Measurements from ENCODE around the gene TRAF6. TPM values are rescaled to one million over a fixed set of nuclear protein-coding genes. Genes with fewer than 3 reads are reported as not detected.

The TRAF6 gene
- total RNA-seq, 3 donors from 2014 or later (not counting 1 experiment from before 2014, with no cell fraction given) = 37.9 to 43.3 (median 40.2) TPM

DNA sequence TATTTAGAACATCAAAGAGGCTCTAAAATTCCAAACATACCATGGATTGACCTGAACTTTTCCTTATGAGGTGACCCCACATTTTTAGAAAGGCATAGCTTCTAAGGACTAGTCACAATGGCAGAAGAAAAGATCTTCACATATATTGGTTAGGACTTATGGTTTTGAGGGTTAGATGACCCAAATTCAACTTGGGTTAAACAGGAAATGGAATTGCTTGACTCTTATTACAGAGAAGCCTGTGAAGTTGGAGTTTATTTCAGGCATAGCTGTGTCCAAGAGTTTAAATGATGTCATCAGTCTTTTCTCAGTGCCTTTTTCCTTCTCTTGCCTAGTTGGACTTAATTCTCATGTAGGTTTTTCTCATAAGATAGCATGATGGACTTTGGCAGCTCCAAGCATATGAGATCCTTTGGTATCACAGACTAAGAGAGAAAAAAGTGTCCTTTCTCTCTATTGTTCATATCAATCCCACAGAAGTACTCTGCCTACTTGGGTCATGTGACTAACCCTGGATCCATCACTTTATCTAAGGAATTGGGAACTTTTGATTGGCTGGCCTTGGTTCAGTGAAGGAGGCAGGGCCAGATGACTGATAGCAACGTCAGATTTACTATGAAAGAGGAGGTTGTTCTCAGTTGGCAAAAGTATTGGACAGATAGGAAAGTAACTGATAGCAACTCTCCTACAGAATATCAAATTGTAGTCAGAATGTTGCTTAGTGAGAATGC, 40.5 kb upstream of the TRAF6 start:
- ATAC-seq (peak in 2 of 3 donors; percentile 38 to 57), DNase-seq (no peak)
- H3K36me3 Mint-ChIP-seq = no peaks in the 10 kb centered on the region
- WGBS (ENCODE audit: insufficient coverage) = 54% methylated on average over 1 of the region's 1 CpG
- H3K27ac Mint-ChIP-seq = peak overlapping the region; percentile 61 to 87
- Histone ChIP-seq H3K4me3 (ENCODE audit: low read length) (no peak overlapping the region), H3K27me3 (ENCODE audit: control insufficient read depth, insufficient read depth, low read length) (no peaks in the 10 kb centered on the region), H3K4me1 (ENCODE audit: control insufficient read depth, insufficient read depth, low read length) (peaks cover 4% of the 10 kb centered on the region), H3K9me3 (ENCODE audit: control insufficient read depth, insufficient read depth, low read length) (no peaks in the 10 kb centered on the region), H3K27ac (ENCODE audit: low read length) (peak overlapping the region; percentile 61), H3K36me3 (ENCODE audit: control insufficient read depth, insufficient read depth, low read length) (no peaks in the 10 kb centered on the region)
- peaks cover 0 to 3% of the 10 kb centered on the region in 2 donors for H3K27me3 Mint-ChIP-seq (ENCODE audit: low read depth in 2 of 2)
- peaks cover 27 to 28% of the 10 kb centered on the region in 2 donors for H3K4me1 Mint-ChIP-seq
- TF ChIP-seq, protein P1, sequence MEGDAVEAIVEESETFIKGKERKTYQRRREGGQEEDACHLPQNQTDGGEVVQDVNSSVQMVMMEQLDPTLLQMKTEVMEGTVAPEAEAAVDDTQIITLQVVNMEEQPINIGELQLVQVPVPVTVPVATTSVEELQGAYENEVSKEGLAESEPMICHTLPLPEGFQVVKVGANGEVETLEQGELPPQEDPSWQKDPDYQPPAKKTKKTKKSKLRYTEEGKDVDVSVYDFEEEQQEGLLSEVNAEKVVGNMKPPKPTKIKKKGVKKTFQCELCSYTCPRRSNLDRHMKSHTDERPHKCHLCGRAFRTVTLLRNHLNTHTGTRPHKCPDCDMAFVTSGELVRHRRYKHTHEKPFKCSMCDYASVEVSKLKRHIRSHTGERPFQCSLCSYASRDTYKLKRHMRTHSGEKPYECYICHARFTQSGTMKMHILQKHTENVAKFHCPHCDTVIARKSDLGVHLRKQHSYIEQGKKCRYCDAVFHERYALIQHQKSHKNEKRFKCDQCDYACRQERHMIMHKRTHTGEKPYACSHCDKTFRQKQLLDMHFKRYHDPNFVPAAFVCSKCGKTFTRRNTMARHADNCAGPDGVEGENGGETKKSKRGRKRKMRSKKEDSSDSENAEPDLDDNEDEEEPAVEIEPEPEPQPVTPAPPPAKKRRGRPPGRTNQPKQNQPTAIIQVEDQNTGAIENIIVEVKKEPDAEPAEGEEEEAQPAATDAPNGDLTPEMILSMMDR (IDR thresholded peaks at IDR 0.05) = no peak
- peak overlapping the region; percentile 70 for H3K4me3 Mint-ChIP-seq
- intact Hi-C loops (cut with micrococcal nuclease) = no loop called here
- H3K9me3 Mint-ChIP-seq = peaks cover 0 to 2% of the 10 kb centered on the region in 2 donors

GRCh38 chr11:36540998-36541397, 30.9 kb upstream of the TRAF6 start:
- TF ChIP-seq, protein P1 (IDR thresholded peaks at IDR 0.05) = peak; percentile 20
- Mint-ChIP-seq H3K4me1 (peaks cover 6 to 7% of the 10 kb centered on the region in 2 donors), H3K4me3 (no peak overlapping the region), H3K27me3 (ENCODE audit: low read depth in 2 of 2) (peaks cover 0 to 2% of the 10 kb centered on the region in 2 donors), H3K36me3 (no peaks in the 10 kb centered on the region), H3K9me3 (no peaks in the 10 kb centered on the region), H3K27ac (no peak overlapping the region)
- no peaks in the 10 kb centered on the region for H3K9me3 ChIP-seq (ENCODE audit: control insufficient read depth, insufficient read depth, low read length)
- ATAC-seq (peak; percentile 75 to 97 (median 83)), DNase-seq (peak in 1 of 2 donors; percentile 46)
- H3K4me3 ChIP-seq (ENCODE audit: low read length) = no peak overlapping the region
- intact Hi-C loops (cut with micrococcal nuclease) = no loop called here
- no peak overlapping the region for H3K27ac ChIP-seq (ENCODE audit: low read length)
- H3K27me3 ChIP-seq (ENCODE audit: control insufficient read depth, insufficient read depth, low read length) = no peaks in the 10 kb centered on the region
- WGBS (ENCODE audit: insufficient coverage) = 10% methylated on average over 6 of the region's 6 CpGs
- no peaks in the 10 kb centered on the region for H3K4me1 ChIP-seq (ENCODE audit: control insufficient read depth, insufficient read depth, low read length)
- no peaks in the 10 kb centered on the region for H3K36me3 ChIP-seq (ENCODE audit: control insufficient read depth, insufficient read depth, low read length)

DNA sequence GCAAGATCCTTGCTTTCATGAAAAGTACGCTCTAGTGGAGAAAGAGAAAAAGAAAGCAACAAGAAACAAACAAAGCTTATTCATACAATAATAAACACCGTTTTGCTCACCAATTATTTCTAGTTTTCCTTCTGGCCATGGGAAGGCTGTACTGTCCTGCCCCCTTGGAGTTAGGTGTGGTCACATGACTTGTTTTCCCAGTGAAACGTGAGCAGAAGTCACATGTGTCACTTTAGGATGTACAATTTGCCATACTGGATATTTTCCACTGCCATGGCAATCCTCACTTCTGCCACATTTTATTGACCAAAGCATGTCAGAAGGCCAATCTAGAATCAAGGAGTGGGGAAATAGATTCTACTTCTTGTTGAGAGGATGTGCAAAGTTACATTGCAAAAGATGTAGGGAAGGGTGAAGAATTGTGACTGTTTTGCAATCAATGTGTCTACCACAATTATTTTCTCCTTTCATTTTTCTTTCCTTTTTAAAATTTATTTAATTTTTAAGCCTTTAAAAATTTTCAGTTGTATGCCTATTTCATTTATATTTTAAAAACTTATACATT, 24.3 kb upstream of the TRAF6 start:
- Mint-ChIP-seq H3K9me3 (no peaks in the 10 kb centered on the region), H3K4me1 (no peaks in the 10 kb centered on the region), H3K36me3 (no peaks in the 10 kb centered on the region), H3K27ac (no peak overlapping the region), H3K4me3 (no peak overlapping the region), H3K27me3 (ENCODE audit: low read depth in 2 of 2) (no peaks in the 10 kb centered on the region)
- no peaks in the 10 kb centered on the region for H3K9me3 ChIP-seq (ENCODE audit: control insufficient read depth, insufficient read depth, low read length)
- WGBS (ENCODE audit: insufficient coverage) = 88% methylated on average over 2 of the region's 3 CpGs
- H3K4me3 ChIP-seq (ENCODE audit: low read length) = no peak overlapping the region
- no peak overlapping the region for H3K27ac ChIP-seq (ENCODE audit: low read length)
- no peak for DNase-seq
- no peaks in the 10 kb centered on the region for H3K4me1 ChIP-seq (ENCODE audit: control insufficient read depth, insufficient read depth, low read length)
- no peaks in the 10 kb centered on the region for H3K36me3 ChIP-seq (ENCODE audit: control insufficient read depth, insufficient read depth, low read length)
- no peak for ATAC-seq
- peaks cover 3% of the 10 kb centered on the region for H3K27me3 ChIP-seq (ENCODE audit: control insufficient read depth, insufficient read depth, low read length)
- TF ChIP-seq, protein P1 (IDR thresholded peaks at IDR 0.05) = no peak
- intact Hi-C loops (cut with micrococcal nuclease) = no loop called here

Data from natural killer cell (primary cell).